GM13977 (cell line): ENCODE results near the gene ANKRD63.

Source experiments
- DNase-seq: peaks from one replicate; pipeline ENCODE4 v3.0.0; 2012; ENCODE audit warnings: low spot score
- in situ Hi-C: fragments of 300-500 bp; cut with MboI; formaldehyde crosslinking; loops from one replicate; pipeline ENCODE4 v1.12.0; 2022; ENCODE audit warnings: low sequenced_read_pairs, low pct_unique_long_range_greater_than_20kb, mixed read lengths, inconsistent platforms; ENCODE audit not compliant: unreplicated experiment
- TF ChIP-seq, protein P1 (sequence below): IDR thresholded peaks from 2 replicates; pipeline ENCODE4 v1.5.1; 2012; ENCODE audit warnings: mild to moderate bottlenecking, control low read depth; ENCODE audit not compliant: insufficient read depth; ENCODE audit errors: extremely low read depth, missing control alignments

Gene ANKRD63

DNA sequence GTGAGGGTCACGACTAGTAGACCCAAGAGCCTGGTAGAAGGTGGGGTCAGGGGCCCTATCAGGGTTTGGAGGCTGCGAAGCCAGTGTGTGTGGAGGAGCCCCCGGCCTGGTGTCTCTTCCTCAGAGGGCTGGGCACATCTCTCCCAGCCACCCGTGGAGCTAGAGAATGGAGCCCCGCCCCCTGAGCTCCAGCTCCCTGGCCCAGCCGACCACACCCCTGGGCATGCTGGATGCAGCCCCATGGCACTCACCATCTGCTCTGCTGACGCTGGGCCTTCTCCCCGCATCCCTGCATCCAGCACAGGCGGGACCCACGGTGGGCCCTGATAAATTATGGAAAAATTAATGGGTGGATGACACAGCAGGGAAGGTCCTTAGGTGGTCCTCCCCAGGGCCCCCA is 17.5 kb downstream of the ANKRD63 start:
- DNase-seq, result no peak
- in situ Hi-C loops, result no loop called here
- TF ChIP-seq, protein P1, sequence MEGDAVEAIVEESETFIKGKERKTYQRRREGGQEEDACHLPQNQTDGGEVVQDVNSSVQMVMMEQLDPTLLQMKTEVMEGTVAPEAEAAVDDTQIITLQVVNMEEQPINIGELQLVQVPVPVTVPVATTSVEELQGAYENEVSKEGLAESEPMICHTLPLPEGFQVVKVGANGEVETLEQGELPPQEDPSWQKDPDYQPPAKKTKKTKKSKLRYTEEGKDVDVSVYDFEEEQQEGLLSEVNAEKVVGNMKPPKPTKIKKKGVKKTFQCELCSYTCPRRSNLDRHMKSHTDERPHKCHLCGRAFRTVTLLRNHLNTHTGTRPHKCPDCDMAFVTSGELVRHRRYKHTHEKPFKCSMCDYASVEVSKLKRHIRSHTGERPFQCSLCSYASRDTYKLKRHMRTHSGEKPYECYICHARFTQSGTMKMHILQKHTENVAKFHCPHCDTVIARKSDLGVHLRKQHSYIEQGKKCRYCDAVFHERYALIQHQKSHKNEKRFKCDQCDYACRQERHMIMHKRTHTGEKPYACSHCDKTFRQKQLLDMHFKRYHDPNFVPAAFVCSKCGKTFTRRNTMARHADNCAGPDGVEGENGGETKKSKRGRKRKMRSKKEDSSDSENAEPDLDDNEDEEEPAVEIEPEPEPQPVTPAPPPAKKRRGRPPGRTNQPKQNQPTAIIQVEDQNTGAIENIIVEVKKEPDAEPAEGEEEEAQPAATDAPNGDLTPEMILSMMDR, result no peak

DNA sequence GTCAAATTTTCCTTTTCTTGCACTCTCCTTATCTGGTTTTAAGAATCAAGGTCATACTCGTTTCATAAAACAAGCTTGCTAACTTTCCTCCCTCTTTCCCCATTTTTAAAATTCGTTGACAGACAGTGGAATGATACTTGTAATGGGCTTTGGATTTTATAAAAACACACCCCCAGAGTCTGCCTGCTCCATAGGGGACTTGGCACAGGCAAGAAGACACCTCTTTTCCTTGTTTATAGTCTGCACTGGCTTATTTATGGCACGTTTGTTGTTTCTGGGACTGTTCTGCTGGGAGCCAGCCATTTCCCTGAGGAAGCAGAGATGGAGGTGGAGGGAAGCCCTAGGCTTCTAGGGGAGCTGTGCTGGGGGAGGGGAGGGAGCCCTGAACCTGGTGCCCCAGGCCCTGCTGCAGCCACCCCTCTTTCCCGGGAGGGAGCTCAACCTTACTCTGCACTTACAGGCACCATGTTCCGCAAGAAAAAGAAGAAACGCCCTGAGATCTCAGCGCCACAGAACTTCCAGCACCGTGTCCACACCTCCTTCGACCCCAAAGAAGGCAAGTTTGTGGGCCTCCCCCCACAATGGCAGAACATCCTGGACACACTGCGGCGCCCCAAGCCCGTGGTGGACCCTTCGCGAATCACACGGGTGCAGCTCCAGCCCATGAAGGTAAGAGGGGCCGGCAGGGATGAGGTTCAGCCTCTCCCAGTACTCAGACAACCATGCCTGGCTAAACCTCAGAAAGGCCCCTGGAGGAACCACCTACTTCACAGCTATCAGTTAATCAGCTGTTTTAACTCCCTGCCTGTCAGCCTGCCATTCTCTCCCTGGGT is 18.3 kb downstream of the ANKRD63 start:
- DNase-seq, result no peak
- in situ Hi-C loops, result no loop called here
- TF ChIP-seq, protein P1, result no peak

DNA sequence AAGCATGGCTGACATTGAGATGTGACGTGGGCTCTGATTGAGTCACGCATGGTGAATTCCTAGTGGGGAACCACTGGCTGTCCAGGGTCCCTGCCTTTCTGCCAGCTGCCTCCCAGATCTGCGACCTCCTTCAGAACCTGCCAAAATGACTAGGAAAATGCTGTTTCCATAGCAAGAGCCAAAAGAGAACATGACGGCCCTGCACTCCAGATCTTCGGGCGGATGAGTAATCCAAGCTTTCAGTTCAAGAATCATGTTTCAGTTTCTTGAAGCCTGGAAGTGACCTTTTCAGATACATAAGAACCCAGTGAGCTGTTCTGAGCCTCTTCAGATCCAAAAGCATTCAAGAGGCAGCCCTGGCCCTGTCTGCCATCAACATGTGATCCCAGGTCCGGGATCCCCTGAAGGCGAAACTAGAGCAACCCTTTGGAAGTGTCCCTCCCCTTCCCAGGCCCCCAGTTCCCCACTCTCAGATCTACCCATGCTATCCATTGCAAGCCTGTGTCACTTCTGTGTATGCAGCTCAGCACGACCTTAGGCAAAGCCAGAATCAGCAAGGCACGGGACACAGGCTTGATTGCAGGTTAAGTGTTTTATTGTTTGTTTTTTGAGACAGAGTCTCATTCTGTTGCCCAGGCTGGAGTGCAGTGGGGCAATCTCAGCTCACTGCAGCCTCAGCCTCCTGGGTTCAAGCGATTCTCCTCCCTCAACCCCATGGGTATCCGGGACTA is 19.7 kb downstream of the ANKRD63 start:
- TF ChIP-seq, protein P1, result no peak
- in situ Hi-C loops, result no loop called here
- no peak for DNase-seq

DNA sequence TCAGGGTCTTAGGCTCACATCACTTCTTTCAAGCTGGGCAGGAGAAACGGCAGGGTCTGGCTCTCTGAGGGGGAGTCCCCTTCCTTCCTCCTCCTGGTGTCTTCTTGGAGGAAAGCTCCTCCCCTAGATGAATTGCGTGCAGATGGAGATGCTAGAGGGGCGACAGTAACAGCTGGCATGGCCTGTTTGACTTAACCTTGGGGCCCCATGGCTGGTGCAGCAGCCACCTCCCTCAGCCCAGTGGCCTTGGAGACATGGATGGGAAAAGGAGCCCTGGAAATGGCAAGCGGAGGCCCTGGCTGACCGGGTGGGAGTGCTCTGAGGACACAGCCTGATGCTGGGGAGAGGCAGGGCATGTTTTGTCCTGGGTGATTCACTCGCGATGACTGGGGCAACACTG is 23.8 kb downstream of the ANKRD63 start:
- DNase-seq, result no peak
- TF ChIP-seq, protein P1, result no peak
- in situ Hi-C loops, result no loop called here

DNA sequence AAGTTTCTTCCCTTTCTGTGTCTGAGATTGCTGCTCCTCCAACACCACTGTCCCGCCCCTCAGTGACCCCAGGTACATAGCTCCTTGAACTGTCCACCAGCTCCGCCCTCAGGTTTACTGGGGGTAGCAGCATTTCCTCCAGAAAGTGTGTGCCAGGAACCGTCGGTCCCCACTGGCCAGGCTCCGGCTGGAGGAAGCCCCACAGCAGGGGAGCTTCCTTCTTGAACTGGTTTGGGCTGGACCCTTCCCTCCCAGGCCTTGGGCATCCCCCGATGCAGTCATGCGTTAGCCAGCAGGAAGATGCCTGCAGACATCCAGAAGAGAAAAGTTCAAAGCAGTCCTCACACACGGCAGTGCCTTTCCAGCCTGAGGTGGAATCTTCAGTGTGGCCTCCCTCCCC is 24.3 kb downstream of the ANKRD63 start:
- no peak for DNase-seq
- in situ Hi-C loops, result no loop called here

DNA sequence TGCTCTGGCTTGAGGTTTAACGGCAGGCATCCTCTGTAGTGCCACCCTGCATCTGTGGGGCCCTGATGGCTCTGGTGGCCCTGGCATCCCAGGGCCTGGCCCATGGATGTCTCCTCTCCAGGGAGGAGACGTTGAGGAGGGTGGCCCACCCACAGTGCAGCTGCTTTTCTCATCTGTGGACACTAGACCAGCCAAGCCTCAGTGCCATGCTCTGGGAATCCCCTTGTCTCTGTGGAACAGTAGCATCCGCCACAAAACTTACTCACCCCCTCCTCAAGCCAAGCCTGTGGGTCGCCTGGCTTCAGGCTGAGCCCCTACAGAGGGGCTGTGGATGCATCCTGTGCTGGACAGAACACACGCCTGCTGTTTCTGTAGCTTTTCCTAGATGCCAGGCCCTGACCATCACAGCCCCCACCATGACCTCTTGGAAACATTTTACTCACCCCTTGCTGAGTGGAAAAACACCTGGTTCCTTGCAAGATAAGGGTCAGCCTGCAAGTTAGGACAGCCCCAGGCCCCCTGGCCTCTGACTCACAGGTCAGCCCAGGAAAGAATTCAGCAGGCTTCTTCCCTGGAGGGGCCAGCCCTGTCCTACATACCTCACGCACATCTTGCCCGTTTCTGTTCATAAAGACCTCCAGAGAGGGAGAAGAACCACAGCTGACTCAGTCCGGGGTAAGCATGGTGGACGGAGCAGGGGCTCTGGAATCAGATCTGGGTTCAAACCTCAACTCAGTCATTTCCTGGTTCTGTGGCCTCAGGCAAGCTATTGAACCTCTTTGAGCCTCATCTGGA is 25.0 kb downstream of the ANKRD63 start:
- in situ Hi-C loops, result no loop called here
- no peak for DNase-seq
- TF ChIP-seq, protein P1, result no peak

More for the DNA sequence above, 24.3 kb downstream of the ANKRD63 start:
- TF ChIP-seq, protein P1, result no peak
